ENCODE data around the gene FASTKD3.

DNA sequence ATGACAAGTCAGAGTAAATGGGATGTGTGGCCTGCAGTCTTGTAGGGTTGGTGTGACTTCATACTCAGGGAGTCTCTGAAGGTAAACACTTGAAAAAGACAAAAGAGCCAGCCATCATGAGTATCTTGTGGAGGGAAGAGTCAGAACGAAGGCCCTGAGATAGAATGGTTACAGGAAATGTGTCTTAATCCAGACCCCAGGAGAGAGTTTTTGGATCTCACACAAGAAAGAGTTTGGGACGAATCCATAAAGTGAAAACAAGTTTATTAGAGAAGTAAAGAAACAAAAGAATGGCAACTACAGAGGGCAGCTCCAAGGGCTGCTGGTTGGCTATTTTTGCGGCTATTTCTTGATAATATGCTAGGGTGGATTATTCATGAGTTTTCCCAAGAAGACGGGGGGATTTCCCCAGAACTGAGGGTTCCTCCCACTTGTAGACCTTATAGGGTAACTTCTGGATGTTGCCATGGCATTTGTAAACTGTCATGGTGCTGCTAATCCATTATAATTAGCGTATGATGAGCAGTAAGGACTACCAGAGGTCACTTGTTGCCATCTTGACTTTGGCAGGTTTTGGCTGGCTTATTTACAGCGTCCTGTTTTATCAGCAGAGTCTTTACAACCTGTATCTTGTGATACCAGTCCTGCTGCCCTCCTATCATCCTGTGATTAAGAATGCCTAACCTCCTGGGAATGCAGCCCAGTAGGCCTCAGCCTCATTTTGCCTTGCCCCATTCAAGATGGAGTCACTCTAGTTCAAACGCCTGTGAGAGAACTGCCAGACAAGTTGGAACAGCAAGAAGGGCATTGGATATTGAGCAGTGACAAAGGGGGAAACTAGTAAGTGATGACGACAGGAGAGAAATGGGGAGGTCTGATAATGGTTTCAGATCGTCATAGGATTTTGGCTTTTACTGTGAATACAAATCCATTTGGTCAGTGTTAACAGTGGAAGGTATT is 34.1 kb upstream of the FASTKD3 start:
- TF ChIP-seq, protein P1, sequence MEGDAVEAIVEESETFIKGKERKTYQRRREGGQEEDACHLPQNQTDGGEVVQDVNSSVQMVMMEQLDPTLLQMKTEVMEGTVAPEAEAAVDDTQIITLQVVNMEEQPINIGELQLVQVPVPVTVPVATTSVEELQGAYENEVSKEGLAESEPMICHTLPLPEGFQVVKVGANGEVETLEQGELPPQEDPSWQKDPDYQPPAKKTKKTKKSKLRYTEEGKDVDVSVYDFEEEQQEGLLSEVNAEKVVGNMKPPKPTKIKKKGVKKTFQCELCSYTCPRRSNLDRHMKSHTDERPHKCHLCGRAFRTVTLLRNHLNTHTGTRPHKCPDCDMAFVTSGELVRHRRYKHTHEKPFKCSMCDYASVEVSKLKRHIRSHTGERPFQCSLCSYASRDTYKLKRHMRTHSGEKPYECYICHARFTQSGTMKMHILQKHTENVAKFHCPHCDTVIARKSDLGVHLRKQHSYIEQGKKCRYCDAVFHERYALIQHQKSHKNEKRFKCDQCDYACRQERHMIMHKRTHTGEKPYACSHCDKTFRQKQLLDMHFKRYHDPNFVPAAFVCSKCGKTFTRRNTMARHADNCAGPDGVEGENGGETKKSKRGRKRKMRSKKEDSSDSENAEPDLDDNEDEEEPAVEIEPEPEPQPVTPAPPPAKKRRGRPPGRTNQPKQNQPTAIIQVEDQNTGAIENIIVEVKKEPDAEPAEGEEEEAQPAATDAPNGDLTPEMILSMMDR (conservative IDR thresholded peaks at IDR 0.05), result no peak
- no peak for TF ChIP-seq ZFX (IDR thresholded peaks at IDR 0.05)
